HG02588 (cell line): ENCODE results near the gene CXCL12.

ENCODE experiments used
- ATAC-seq: cut with Tn5 transposase; IDR thresholded peaks from one replicate; pipeline ENCODE4 v1.9.1; 2021; ENCODE audit warnings: mild to moderate bottlenecking, moderate library complexity; ENCODE audit not compliant: unreplicated experiment

CXCL12 gene

GRCh38 chr10:44399659-44400451, 15.0 kb upstream of the CXCL12 start:
- no peak for ATAC-seq

- no peak for ATAC-seq
These were observed 14.1 kb upstream of the CXCL12 start for GRCh38 chr10:44398747-44399658.

- no peak for ATAC-seq
These were observed 13.4 kb upstream of the CXCL12 start for GRCh38 chr10:44398271-44398670.

GRCh38 chr10:44397476-44398225, 12.8 kb upstream of the CXCL12 start:
- ATAC-seq: no peak

- no peak for ATAC-seq
These were observed 11.8 kb upstream of the CXCL12 start for GRCh38 chr10:44396671-44397191.

- ATAC-seq: no peak
These were observed 11.2 kb upstream of the CXCL12 start for GRCh38 chr10:44395902-44396670.

- ATAC-seq: no peak
These were observed 10.5 kb upstream of the CXCL12 start for GRCh38 chr10:44395396-44395795.

- ATAC-seq: no peak
These were observed 9.9 kb upstream of the CXCL12 start for GRCh38 chr10:44394696-44395381.

- no peak for ATAC-seq
These were observed 9.1 kb upstream of the CXCL12 start for GRCh38 chr10:44393834-44394547.

- ATAC-seq: no peak
These were observed 8.2 kb upstream of the CXCL12 start for GRCh38 chr10:44393051-44393630.

GRCh38 chr10:44392420-44392819, 7.5 kb upstream of the CXCL12 start:
- ATAC-seq: no peak

GRCh38 chr10:44391981-44392380, 7.1 kb upstream of the CXCL12 start:
- no peak for ATAC-seq

- no peak for ATAC-seq
These were observed 5.7 kb upstream of the CXCL12 start for GRCh38 chr10:44390585-44391072.

- no peak for ATAC-seq
These were observed 4.7 kb upstream of the CXCL12 start for GRCh38 chr10:44389556-44389955.

- no peak for ATAC-seq
These were observed 4.3 kb upstream of the CXCL12 start for GRCh38 chr10:44389150-44389549.

GRCh38 chr10:44388641-44389040, 3.7 kb upstream of the CXCL12 start:
- no peak for ATAC-seq

- no peak for ATAC-seq
These were observed 3.0 kb upstream of the CXCL12 start for GRCh38 chr10:44387853-44388251.

GRCh38 chr10:44386546-44387052, 1.7 kb upstream of the CXCL12 start:
- ATAC-seq: no peak
